HG02759 (cell line): ENCODE data around the gene STK24.

Source experiments
- ATAC-seq: cut with Tn5 transposase; IDR thresholded peaks from one replicate; pipeline ENCODE4 v1.9.1; 2021; ENCODE audit warnings: mild to moderate bottlenecking, moderate library complexity; ENCODE audit not compliant: unreplicated experiment

Gene STK24

GRCh38 chr13:98557937-98558792 lies 18.7 kb downstream of the STK24 start:
- ATAC-seq = no peak

- no peak for ATAC-seq
Observed at GRCh38 chr13:98556968-98557631, 19.8 kb downstream of the STK24 start.

- no peak for ATAC-seq
Observed at GRCh38 chr13:98556142-98556816, 20.6 kb downstream of the STK24 start.

DNA sequence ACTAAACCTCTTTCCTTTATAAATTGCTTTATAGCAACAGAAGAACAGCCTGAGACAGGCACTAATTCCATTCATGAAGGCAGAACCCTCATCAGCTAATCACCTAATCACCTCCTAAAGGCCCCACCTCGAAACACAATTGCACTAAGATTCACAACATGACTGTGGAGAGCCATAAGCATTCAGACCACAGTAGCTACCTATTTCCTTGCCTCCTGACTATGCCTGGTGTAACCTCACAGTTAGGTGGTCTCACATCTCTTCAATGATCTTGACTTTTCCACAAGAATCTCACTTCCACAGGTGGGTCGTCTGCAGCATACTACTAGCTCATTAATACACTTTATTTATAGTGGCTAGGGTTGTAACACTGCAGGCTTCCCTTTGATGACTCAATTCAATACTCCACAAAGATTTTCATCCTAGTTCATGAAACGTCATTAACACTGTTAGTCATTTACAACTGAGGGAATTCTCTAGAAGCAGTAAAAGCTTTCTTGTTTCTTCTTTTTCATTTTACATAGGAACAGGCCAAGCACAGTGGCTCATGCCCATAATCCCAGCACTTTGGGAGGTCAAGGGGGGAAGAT lies 27.1 kb downstream of the STK24 start:
- ATAC-seq = peak; percentile 69

- ATAC-seq = peak; percentile 1
Observed at GRCh38 chr13:98549006-98549727, 27.7 kb downstream of the STK24 start.

DNA sequence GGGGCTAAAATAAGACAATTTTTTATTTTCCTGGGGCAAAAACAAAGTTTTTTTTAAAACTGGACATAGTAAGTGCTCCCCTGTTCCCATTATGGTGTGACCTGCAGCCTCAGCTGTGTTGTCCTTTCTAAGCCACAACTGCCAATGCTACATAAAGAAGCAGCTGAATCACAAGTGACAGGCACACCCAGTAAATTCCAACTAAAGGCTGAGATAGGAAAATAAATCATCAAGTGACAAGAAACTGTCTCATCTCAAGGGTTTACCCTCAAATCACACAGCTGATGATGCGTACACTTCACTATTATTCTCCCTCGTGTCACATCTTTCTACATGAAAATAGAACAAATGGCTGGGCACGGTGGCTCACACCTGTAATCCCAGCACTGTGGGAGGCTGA lies 28.7 kb downstream of the STK24 start:
- ATAC-seq = no peak

GRCh38 chr13:98547455-98547854 lies 29.5 kb downstream of the STK24 start:
- no peak for ATAC-seq

DNA sequence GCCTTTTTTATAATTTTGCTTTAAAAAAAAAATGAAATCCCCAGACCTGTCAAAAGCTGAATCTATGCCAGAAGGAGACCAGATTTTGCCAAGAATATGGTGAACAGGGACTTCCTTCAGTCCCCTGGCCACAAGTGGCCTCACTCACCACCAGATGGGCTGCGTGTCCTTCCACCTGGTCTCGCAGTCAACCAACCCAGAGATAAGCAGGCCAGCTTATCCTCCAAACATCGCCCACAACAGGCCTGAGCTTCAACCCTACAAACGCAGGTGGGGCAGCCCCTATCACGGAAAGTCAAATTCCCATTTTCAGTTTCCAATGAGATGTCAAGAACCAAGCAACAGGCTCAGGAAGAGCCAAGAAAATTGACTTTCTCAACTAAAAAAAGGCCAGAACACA lies 30.5 kb downstream of the STK24 start:
- ATAC-seq = no peak

DNA sequence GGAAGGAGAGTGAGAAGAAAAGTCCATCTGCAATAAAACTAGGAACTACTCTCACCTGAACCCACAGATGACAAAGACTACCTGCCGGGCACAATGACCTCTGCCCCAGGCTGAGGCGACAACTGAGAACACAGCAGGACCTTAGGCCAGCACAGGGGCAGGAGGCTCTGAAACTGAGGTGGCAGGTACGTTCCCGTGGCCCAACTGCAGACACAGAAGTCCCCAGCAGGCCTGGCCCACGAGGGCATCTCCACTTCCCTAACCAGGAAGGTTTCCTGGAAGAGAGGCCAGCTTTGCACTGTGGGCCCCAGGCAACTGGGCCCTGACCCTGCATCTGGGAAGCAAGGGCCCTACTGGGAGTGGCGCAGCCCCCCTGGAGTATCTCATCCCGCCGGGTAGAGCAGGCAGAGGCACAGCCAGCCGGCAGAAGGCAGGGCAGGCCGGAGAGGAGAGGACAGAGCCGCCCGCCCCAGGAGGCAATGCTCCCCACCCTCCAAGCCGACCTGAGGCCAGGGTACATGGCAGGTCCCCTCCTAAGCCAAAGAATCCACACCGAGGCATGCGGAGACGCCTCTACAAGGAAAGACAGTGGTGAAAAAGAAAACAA lies 32.7 kb downstream of the STK24 start:
- ATAC-seq = no peak

GRCh38 chr13:98543378-98544103 lies 33.4 kb downstream of the STK24 start:
- ATAC-seq = peak; percentile 20

DNA sequence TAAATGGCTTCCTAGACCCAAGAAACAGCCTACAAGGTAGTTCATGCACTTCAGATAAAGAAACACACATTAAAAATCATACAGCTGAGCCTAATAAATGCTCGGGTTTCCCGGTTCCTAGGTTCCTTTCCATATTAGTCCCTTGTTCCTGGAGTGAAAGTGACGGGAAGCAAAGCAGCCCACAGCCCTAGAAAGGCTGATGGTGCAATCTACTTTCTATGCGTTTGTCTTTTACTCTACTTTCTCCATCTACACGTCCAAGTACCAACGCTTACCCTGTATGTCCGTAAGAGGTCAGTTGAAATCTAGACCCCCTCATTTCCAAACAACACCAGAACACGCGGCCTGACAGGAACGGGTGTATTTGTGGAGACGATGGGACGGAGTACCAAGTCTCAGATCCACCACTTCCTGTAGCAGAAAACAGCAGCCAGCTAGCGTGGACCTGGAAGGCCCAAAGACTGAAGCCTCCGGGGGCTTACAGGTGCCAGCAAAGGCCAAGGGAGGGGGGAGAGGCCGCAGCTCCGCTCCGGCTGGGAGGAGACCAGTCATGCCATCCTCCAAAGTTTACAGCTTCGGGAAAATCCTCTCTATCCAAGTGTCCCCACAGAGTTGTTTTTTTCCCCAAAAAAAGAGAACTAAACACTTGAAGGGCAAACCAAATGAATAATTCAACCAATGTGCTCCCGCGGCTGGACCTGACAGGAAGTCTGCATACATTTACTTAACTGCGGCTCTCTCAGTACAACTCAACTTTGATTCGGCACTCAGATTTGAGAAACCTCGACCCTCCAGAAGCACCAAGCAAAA lies 34.1 kb downstream of the STK24 start:
- peak; percentile 61 for ATAC-seq

DNA sequence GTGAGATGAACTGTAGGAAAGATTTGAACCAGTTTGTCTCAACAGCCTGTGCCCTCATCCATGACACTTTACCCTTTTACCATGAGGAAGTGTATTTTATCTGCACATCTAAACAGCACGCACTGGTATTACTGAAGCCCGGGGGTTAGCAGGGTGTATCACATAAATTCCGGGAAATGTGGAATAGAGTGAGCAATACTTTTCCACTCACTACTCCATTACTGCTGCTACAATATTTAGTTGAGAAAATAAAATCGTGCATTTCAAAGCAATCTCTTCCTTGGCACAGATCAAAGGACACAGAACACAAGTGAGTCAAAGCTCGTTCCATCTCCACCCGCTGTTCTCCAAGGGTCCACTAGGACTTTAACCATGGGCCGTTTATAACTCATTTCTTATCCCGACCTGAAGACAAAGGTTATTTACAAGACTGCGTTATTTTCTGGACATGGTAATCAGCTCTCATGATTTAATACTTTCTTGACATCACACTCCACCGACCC lies 35.2 kb downstream of the STK24 start:
- no peak for ATAC-seq

- no peak for ATAC-seq
Observed at GRCh38 chr13:98541191-98541590, 35.7 kb downstream of the STK24 start.

GRCh38 chr13:98540476-98540875 lies 36.4 kb downstream of the STK24 start:
- ATAC-seq = no peak

- no peak for ATAC-seq
Observed at GRCh38 chr13:98539666-98540065, 37.2 kb downstream of the STK24 start.

DNA sequence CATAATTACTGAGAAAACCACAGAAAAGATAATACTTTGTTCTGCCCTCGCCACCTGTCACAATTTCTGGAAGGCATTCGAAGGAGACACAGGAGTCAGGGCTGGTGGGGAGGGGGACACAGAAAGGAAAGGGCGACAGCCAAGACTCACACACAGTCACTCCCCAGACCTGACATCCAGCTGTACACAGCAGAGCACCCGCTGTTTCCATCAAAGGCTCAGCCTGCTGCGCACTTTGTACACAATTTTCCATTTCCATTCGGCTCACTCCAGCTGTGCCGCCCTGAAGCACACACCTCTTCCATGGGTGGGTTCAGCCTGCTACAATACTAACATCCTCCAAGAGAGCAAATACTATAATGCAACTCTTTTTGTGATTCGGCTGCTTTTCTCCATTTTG lies 38.0 kb downstream of the STK24 start:
- no peak for ATAC-seq

GRCh38 chr13:98537740-98538139 lies 39.2 kb downstream of the STK24 start:
- ATAC-seq = no peak

- ATAC-seq = no peak
Observed at GRCh38 chr13:98537306-98537705, 39.6 kb downstream of the STK24 start.

DNA sequence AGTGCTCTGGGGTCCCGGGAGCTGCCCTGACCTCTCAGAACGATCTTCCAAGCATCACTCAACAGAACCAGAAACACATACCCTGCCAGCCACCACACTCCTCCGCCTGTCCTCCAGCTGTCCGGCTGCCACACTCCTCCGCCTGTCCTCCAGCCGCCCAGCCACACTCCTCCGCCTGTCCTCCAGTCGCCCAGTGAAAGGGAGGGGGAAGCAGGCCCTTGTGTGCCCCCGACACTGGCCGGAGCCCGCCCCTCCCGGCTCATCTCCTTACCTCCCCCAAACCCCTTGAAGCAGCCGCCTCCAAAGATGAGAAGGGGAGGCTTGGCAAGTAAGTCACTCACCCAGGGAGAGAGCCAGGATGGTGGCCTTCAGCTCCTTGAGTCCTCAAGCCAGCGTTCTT lies 40.2 kb downstream of the STK24 start:
- no peak for ATAC-seq
